Measurements from ENCODE around the gene NPEPPS. TPM values are rescaled to one million over a fixed set of nuclear protein-coding genes. Genes with fewer than 3 reads are reported as not detected.

NPEPPS gene
- total and polyA plus RNA-seq, 2 of the 13 experiments (the other 11 are each of a cell fraction or from before 2014, with no cell fraction given) = 53.5 to 127 TPM

DNA sequence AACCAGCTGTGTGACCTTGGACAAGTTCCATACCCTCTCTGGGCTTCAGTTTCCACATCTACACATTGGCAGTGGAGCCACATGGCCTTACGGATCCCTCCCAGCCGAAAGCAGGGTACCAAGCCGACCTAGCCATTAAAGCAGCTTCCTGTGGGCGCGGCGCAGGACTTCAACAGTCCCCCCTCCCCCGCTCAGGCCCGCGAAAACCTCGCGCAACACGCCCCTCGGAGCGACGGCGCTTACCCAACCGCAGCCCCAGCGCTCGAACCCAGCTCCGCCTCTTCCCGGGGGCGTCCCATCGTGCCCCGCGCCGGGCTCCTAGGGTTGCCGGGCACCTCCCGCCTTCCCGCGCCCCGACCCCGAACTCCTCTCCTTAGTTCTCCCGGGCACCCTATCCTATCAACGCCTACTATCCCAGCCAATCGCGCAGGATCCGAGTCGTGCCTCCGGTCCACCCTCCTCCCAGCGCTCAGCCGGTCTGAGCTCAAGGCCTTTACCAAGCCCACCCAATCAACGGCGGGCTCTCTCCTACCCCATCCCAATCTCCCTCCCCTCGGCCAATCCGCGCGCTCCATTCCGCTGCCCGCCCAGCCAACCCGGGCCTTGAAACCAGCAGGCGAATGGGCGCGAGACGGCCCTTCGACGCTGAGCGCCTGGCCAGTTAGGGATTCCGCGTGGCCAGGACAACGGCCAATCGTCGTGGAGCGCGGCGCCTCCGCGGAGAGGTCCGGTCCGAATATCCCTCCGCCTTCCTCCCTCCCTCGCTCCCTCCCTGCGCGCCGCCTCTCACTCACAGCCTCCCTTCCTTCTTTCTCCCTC is 118.5 kb downstream of the NPEPPS start, which contains the start of gene KPNB1 (continued):
- TF ChIP-seq ZNF670 (CRISPR knock-in tag; IDR thresholded peaks at IDR 0.05; ENCODE audit: borderline replicate concordance) (peak; percentile 93; the same call in 1 of the 2 replicates), THAP7 (CRISPR knock-in tag; IDR thresholded peaks at IDR 0.05) (0 out of 2 replicates have a peak, but pooled peaks have one; percentile 91), ZNF747 (CRISPR knock-in tag; IDR thresholded peaks at IDR 0.05; ENCODE audit: borderline replicate concordance) (peak; percentile 97), ZNF30 (CRISPR knock-in tag; IDR thresholded peaks at IDR 0.05) (peak; percentile 66; the same call in 1 of the 2 replicates), SAFB2 (CRISPR knock-in tag; IDR thresholded peaks at IDR 0.05; ENCODE audit: borderline replicate concordance, low read depth) (peak; percentile 64; the same call in 1 of the 2 replicates), POGZ (CRISPR knock-in tag; IDR thresholded peaks at IDR 0.05) (peak; percentile 99), IRF2 (CRISPR knock-in tag; IDR thresholded peaks at IDR 0.05) (peak; percentile 92), ETV6 (CRISPR knock-in tag; conservative IDR thresholded peaks at IDR 0.05) (peak; percentile 86; the same call in 1 of the 2 replicates), ZNF234 (CRISPR knock-in tag; conservative IDR thresholded peaks at IDR 0.05) (peak; percentile 23; the same call in 1 of the 2 replicates), KLF15 (CRISPR knock-in tag; IDR thresholded peaks at IDR 0.05; ENCODE audit: borderline replicate concordance) (peak; percentile 71; the same call in 1 of the 2 replicates), ATRX (CRISPR knock-in tag; IDR thresholded peaks at IDR 0.05; ENCODE audit: borderline replicate concordance) (no peak; the same call in 1 of the 2 replicates), ZNF207 (IDR thresholded peaks at IDR 0.05; ENCODE audit: borderline replicate concordance) (no peak), CHD4 (IDR thresholded peaks at IDR 0.05; ENCODE audit: borderline replicate concordance, low read length) (0 out of 2 replicates have a peak, but pooled peaks have one; percentile 21), HNRNPLL (IDR thresholded peaks at IDR 0.05; ENCODE audit: low read depth, low read length, poor library complexity, severe bottlenecking) (peak; percentile 87), MIER2 (CRISPR knock-in tag; IDR thresholded peaks at IDR 0.05) (peak; percentile 81; the same call in 1 of the 2 replicates), KLF6 (CRISPR knock-in tag; IDR thresholded peaks at IDR 0.05) (peak; percentile 84; the same call in 1 of the 2 replicates), TCF7L2 (IDR thresholded peaks at IDR 0.05; ENCODE audit: low read depth, low read length) (no peak), SMAD3 (CRISPR knock-in tag; IDR thresholded peaks at IDR 0.05) (no peak; the same call in 1 of the 2 replicates), PHB2 (IDR thresholded peaks at IDR 0.05; ENCODE audit: partially characterized antibody) (no peak), HMGA1 (CRISPR knock-in tag; conservative IDR thresholded peaks at IDR 0.05) (no peak), YY1 (IDR thresholded peaks at IDR 0.05; ENCODE audit: insufficient read depth, insufficient replicate concordance, low read depth, low read length) (peak; percentile 80), SALL1 (CRISPR knock-in tag; IDR thresholded peaks at IDR 0.05) (peak; percentile 89), NR1H2 (CRISPR knock-in tag; IDR thresholded peaks at IDR 0.05; ENCODE audit: borderline replicate concordance, low read depth) (no peak; the same call in 1 of the 2 replicates), SP2 (CRISPR knock-in tag; IDR thresholded peaks at IDR 0.05) (peak; percentile 96), NCOR1 (IDR thresholded peaks at IDR 0.05; ENCODE audit: borderline replicate concordance, low read length) (peak; percentile 31; the same call in 1 of the 2 replicates), ATF1 (CRISPR knock-in tag; IDR thresholded peaks at IDR 0.05) (peak; percentile 89), NR3C1 (CRISPR knock-in tag; IDR thresholded peaks at IDR 0.05) (no peak)
- TF ChIP-seq, protein P1, sequence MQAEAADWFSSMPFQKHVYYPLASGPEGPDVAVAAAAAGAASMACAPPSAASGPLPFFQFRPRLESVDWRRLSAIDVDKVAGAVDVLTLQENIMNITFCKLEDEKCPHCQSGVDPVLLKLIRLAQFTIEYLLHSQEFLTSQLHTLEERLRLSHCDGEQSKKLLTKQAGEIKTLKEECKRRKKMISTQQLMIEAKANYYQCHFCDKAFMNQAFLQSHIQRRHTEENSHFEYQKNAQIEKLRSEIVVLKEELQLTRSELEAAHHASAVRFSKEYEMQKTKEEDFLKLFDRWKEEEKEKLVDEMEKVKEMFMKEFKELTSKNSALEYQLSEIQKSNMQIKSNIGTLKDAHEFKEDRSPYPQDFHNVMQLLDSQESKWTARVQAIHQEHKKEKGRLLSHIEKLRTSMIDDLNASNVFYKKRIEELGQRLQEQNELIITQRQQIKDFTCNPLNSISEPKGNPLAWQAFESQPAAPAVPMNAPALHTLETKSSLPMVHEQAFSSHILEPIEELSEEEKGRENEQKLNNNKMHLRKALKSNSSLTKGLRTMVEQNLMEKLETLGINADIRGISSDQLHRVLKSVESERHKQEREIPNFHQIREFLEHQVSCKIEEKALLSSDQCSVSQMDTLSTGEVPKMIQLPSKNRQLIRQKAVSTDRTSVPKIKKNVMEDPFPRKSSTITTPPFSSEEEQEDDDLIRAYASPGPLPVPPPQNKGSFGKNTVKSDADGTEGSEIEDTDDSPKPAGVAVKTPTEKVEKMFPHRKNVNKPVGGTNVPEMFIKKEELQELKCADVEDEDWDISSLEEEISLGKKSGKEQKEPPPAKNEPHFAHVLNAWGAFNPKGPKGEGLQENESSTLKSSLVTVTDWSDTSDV (CRISPR knock-in tag; IDR thresholded peaks at IDR 0.05) = no peak
